ENCODE results near the gene NOTCH1. TPM values are rescaled to one million over a fixed set of nuclear protein-coding genes. Genes with fewer than 3 reads are reported as not detected.
A peak's percentile ranks its signal among the peaks of the same experiment; 100 is the strongest.

The NOTCH1 gene
- total and polyA plus RNA-seq, 2 of the 4 experiments (the other 2 are of a cell fraction): 1.8 to 6.0 TPM

DNA sequence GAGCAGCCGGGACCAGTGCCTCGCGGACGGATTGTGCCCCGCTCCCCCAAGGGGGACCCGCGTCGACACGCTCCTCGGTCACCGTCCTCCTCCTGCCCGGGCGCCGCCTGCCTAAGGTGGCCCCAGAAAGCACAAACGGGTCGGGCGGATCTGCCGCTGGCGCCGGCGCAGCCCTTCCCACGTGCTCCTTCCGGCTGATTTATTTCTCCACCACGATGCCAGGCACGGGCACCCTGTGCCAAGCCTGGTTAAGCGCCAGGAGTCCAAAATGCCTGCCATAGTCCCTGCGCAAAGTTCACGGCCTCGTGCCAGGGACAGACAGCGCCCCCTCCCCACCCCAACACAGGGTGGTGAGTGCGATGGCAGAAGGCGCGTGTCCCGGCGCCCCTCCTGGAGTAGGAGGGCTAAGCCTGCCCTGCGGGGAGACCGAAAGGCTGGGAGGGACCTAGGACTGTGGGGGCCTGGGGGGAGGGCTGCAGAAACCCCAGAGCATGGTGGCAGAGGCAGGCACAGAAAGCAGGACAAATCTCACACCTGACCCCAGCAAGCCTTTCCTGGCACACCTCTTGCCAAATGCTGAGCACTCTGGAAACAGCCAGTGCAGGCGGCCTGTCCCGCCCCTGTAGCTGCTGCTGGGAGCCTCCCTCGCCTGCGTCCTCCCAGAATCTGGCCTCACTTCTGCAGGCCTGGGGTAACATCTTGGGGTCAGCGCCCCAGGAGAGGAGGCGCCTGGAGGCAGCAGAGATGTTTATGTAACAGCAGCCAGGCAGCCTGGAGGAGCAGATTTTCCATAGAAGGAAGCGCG is 1.1 kb upstream of the NOTCH1 start:
- Histone ChIP-seq H2BK120ac (ENCODE audit: low read depth, low read length) (peak overlapping the region; percentile 53; the same call in 1 of the 2 replicates), H4K5ac (ENCODE audit: low read depth, low read length) (peak overlapping the region; percentile 46), H2AK5ac (ENCODE audit: low read depth, low read length) (peak overlapping the region; percentile 76), H3K27ac (ENCODE audit: insufficient read depth, low read length) (peak overlapping the region; percentile 76), H4K20me1 (ENCODE audit: insufficient read depth, low read length) (peaks cover 27% of the 10 kb centered on the region), H3K36me3 (ENCODE audit: control insufficient read depth, insufficient read depth, low read length) (peaks cover 4% of the 10 kb centered on the region; the same call in 1 of the 2 replicates), H3K18ac (ENCODE audit: low read depth, low read length) (peak overlapping the region; percentile 24), H3K14ac (replicated peaks; ENCODE audit: low read depth, low read length) (peak overlapping the region; percentile 54), H4K91ac (ENCODE audit: insufficient read depth, low read depth, low read length) (peak overlapping the region; percentile 74), H3K4me1 (ENCODE audit: control insufficient read depth, insufficient read depth, low read length) (peaks cover 34% of the 10 kb centered on the region), H3K4me2 (ENCODE audit: low read depth, low read length) (peak overlapping the region; percentile 74), H4K8ac (ENCODE audit: low read depth in 2 of 2, low read length in 2 of 2) (peak overlapping the region; percentile 73 to 75), H2BK15ac (ENCODE audit: low read depth, low read length) (peak overlapping the region; percentile 23; the same call in 1 of the 3 replicates), H2AFZ (replicated peaks; ENCODE audit: low read length, poor library complexity) (peak overlapping the region; percentile 84), H3K9me1 (ENCODE audit: insufficient read depth, low read length) (peaks cover 7% of the 10 kb centered on the region), H3K4ac (ENCODE audit: low read depth, low read length) (peak overlapping the region; percentile 73), H3K56ac (ENCODE audit: extremely low read depth, insufficient read depth, low read length) (peak overlapping the region; percentile 32; the same call in 1 of the 2 replicates), H2BK5ac (ENCODE audit: low read depth, low read length, poor library complexity, severe bottlenecking) (peak overlapping the region; percentile 63), H2AK9ac (replicated peaks; ENCODE audit: low read depth, low read length, poor library complexity) (peak overlapping the region; percentile 94), H3K79me1 (ENCODE audit: low read depth in 1 of 2, low read length in 2 of 2) (peaks cover 10 to 40% of the 10 kb centered on the region in 2 experiments), H3K9me3 (ENCODE audit: control insufficient read depth, insufficient read depth, low read length) (no peaks in the 10 kb centered on the region), H3K9ac (ENCODE audit: low read depth, low read length) (peak overlapping the region; percentile 65), H3K27me3 (ENCODE audit: control insufficient read depth, insufficient read depth, low read length) (no peaks in the 10 kb centered on the region), H3K23ac (ENCODE audit: low read depth, low read length) (peak overlapping the region; percentile 41), H3K4me3 (ENCODE audit: insufficient read depth, low read depth, low read length) (peak overlapping the region; percentile 31), H2BK20ac (ENCODE audit: low read depth, low read length) (no peak overlapping the region)
- BruUV-seq (replicated peaks): no TSS peak
- CTCF ChIA-PET: no interaction called here
- intact Hi-C loops (cut with micrococcal nuclease) (loop anchor here (1.0 to 2.0 kb wide), 3 partner anchors 21 to 68 kb away; no protein-coding TSS in a partner anchor), dilution Hi-C loops (cut with HindIII; ENCODE audit: low sequenced_read_pairs, unreplicated experiment) (no loop called here), in situ Hi-C loops (cut with MboI; ENCODE audit: low sequenced_read_pairs) (no loop called here)
- DNase-seq (peak; percentile 35), ATAC-seq (ENCODE audit: low read depth) (peak; percentile 5)
- 8% methylated on average over 25 of the region's 45 CpGs; no CpG with 5 or more reads in 1 of the 2 experiments for WGBS, 2 experiments (ENCODE audit: extremely low coverage in 2 of 2, insufficient read length in 1 of 2)
- POLR2A ChIA-PET (ENCODE audit: unreplicated experiment): no interaction called here
- TF ChIP-seq RAD21 (IDR thresholded peaks at IDR 0.05; ENCODE audit: low read length) (no peak), FOS (IDR thresholded peaks at IDR 0.05; ENCODE audit: low read depth, low read length) (no peak), MXI1 (IDR thresholded peaks at IDR 0.05; ENCODE audit: borderline replicate concordance, low read depth, low read length) (peak; percentile 19; the same call in 1 of the 2 replicates)
- TF ChIP-seq, protein P1, sequence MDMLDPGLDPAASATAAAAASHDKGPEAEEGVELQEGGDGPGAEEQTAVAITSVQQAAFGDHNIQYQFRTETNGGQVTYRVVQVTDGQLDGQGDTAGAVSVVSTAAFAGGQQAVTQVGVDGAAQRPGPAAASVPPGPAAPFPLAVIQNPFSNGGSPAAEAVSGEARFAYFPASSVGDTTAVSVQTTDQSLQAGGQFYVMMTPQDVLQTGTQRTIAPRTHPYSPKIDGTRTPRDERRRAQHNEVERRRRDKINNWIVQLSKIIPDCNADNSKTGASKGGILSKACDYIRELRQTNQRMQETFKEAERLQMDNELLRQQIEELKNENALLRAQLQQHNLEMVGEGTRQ (IDR thresholded peaks at IDR 0.05; ENCODE audit: low read depth, low read length): 0 out of 2 replicates have a peak, but pooled peaks have one; percentile 34

Measured in IMR-90 (cell line).